PC-3 (cell line): Measurements from ENCODE around the gene HSPB7. TPM values are rescaled to one million over a fixed set of nuclear protein-coding genes. Genes with fewer than 3 reads are reported as not detected.
"Not testable (repeated sequence)": the region's sequence is repeated elsewhere in the genome, so short reads cannot be mapped to it uniquely, and the experiment has no call there.

Source experiments
- ATAC-seq: fragments of 200-7000 bp; cut with Tn5 transposase; 2 replicates; pipeline ENCODE4 v1.9.1; 2020; ENCODE audit warnings: mild to moderate bottlenecking, moderate library complexity
- BruUV-seq: library from RNA; stranded (reverse); fragments of 400-500 nt; replicated peaks from 2 replicates; lab custom pipeline; 2021; lab: Mats Ljungman, UMichigan
- CTCF ChIA-PET: fragments of 300-600 bp; sonication (Branson Sonifier 250); formaldehyde crosslinking; loops from one replicate; lab custom pipeline; 2022; ENCODE audit warnings: antibody characterized with exemption; lab: Charles Lee
- POLR2A ChIA-PET: fragments of 300-600 bp; sonication (Branson Sonifier 250); formaldehyde crosslinking; loops from one replicate; lab custom pipeline; 2022; ENCODE audit warnings: antibody characterized with exemption; ENCODE audit not compliant: unreplicated experiment; lab: Charles Lee
- DNase-seq: peaks from one replicate; pipeline ENCODE4 v3.0.0-alpha.2; 2015
- H2AFZ ChIP-seq: fragments of 300-600 bp; sonication (generic); 2 replicates; pipeline ENCODE4 v1.6.0; 2016; ENCODE audit warnings: antibody characterized with exemption, low read length
- H3F3A ChIP-seq: fragments of 300-600 bp; sonication (generic); one replicate; pipeline ENCODE4 v1.6.0; 2017; ENCODE audit warnings: antibody characterized with exemption, low read length, control low read depth, mild to moderate bottlenecking; ENCODE audit not compliant: unreplicated experiment
- H3K27ac ChIP-seq: fragments of 300-600 bp; sonication (generic); 2 replicates; pipeline ENCODE4 v1.5.1; 2016; ENCODE audit warnings: mild to moderate bottlenecking, low read length
- H3K27me3 ChIP-seq: fragments of 300-600 bp; sonication (generic); 2 replicates; pipeline ENCODE4 v1.6.1; 2016; ENCODE audit warnings: low read length, mixed read lengths
- H3K36me3 ChIP-seq: fragments of 300-600 bp; sonication (generic); 2 replicates; pipeline ENCODE4 v1.6.1; 2016; ENCODE audit warnings: low read depth, mixed run types, low read length, mixed read lengths
- H3K4me1 ChIP-seq: fragments of 300-600 bp; sonication (generic); 2 replicates; pipeline ENCODE4 v1.5.1; 2016; ENCODE audit warnings: low read length; ENCODE audit not compliant: insufficient read depth
- H3K4me2 ChIP-seq: fragments of 300-600 bp; sonication (generic); 2 replicates; pipeline ENCODE4 v1.6.0; 2016; ENCODE audit warnings: low read length
- H3K4me3 ChIP-seq: fragments of 300-600 bp; sonication (generic); 2 replicates; pipeline ENCODE4 v1.5.1; 2016; ENCODE audit warnings: mild to moderate bottlenecking, low read length, mixed read lengths
- H3K79me2 ChIP-seq: fragments of 300-600 bp; sonication (generic); 2 replicates; pipeline ENCODE4 v1.6.1; 2017; ENCODE audit warnings: low read length, mixed read lengths
- H3K9ac ChIP-seq: fragments of 300-600 bp; sonication (generic); 2 replicates; pipeline ENCODE4 v1.6.0; 2016; ENCODE audit warnings: mild to moderate bottlenecking, low read length
- H3K9me2 ChIP-seq: fragments of 300-600 bp; sonication (generic); replicated peaks from 2 replicates; pipeline ENCODE4 v1.6.1; 2016; ENCODE audit warnings: mixed run types, low read length, mixed read lengths
- H3K9me3 ChIP-seq: fragments of 300-600 bp; sonication (generic); 2 replicates; pipeline ENCODE4 v1.6.1; 2016; ENCODE audit warnings: low read length, mixed read lengths
- H4K20me1 ChIP-seq: fragments of 300-600 bp; sonication (generic); 2 replicates; pipeline ENCODE4 v1.6.1; 2016; ENCODE audit warnings: low read length, mixed read lengths
- EZH2 ChIP-seq: fragments of 300-600 bp; sonication (generic); IDR thresholded peaks from one replicate; pipeline ENCODE4 v1.6.1; 2017; ENCODE audit warnings: antibody characterized with exemption, mild to moderate bottlenecking, low read length; ENCODE audit not compliant: unreplicated experiment
- intact Hi-C: fragments of 100-400 bp; cut with micrococcal nuclease; formaldehyde crosslinking; loops from 2 replicates; pipeline ENCODE4 v1.9.0; 2023
- total RNA-seq: library from RNA; depleted of rRNA; stranded (reverse); fragments of >200 nt; gene quantifications from 2 replicates; pipeline ENCODE4 v1.2.3, GENCODE V29; 2014

The HSPB7 gene
- total RNA-seq, 1 experiment from 2014 or later, result not detected

DNA sequence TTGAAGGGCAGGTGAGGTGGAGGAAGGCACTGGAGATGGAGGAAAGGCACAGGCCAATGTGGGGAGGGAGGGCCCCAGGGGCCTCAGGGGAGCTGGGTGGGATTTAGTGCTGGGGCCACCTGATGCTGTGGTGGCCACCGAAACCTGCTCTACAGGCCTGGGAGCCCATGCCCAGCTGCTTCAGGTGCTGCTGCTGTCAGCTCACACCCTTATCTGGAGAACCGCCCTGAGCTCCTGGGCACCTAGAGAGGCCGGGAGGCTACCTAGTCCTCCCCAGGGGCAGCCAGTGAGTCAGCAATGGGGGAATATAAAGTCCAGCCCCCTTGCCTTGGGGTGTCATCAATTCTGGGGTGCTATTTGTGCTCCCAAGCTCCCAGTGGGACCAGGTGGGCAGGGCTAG is 43.4 kb upstream of the HSPB7 start:
- no peaks in the 10 kb centered on the region for H3K79me2 ChIP-seq
- H3K4me1 ChIP-seq, result no peaks in the 10 kb centered on the region
- H3K27me3 ChIP-seq, result no peaks in the 10 kb centered on the region
- TF ChIP-seq EZH2, result no peak
- no peaks in the 10 kb centered on the region for H3K9me3 ChIP-seq
- CTCF ChIA-PET, result no interaction called here
- no peaks in the 10 kb centered on the region for H3F3A ChIP-seq
- BruUV-seq, result no TSS peak
- no peak overlapping the region for H3K27ac ChIP-seq
- H3K9ac ChIP-seq, result no peak overlapping the region
- no peaks in the 10 kb centered on the region for H4K20me1 ChIP-seq
- H3K4me2 ChIP-seq, result no peak overlapping the region
- intact Hi-C loops, result no loop called here
- no peak overlapping the region for H2AFZ ChIP-seq
- H3K36me3 ChIP-seq, result no peaks in the 10 kb centered on the region
- DNase-seq, result no peak
- no peaks in the 10 kb centered on the region for H3K9me2 ChIP-seq
- H3K4me3 ChIP-seq, result no peak overlapping the region
- POLR2A ChIA-PET, result no interaction called here
- ATAC-seq, result no peak

DNA sequence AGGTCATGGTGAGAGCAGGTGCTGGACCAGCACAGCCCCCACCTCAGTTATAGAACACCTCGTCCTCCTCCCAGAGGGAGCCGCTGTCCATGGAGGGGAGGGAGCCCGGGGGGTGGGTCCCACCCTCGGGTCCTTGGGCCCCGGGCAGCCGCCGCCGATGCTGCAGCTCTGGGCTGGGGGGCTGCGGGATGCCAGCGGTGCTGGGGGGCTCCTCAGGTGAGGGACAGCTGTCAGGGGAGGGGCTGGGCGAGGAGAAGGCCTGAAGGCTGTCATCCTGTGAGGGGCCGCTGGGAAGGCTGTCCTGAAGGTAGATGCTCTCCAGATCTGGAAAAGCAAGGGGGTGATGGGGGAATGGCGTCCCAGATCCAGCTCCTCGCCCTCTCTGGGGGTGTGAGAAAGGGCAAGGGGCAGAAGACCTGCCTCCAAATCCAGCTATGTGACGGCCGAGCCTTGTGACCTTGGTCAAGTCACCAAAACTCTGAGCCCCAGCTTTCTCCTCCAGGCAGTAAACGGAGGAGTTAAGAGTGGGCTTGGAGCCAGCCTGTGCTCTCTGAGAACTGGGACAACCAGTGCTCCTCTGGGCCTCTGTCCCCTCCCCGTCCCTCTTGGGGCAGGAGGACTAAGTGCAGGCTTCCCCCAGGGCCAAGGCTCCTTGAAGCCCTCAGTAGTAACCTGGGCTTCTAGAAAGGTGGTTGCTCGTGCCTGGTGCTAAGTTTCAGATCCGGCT is 40.7 kb upstream of the HSPB7 start:
- H3K27ac ChIP-seq, H3K9me3 ChIP-seq, H3K79me2 ChIP-seq, H3K36me3 ChIP-seq, POLR2A ChIA-PET, H3K4me2 ChIP-seq, H2AFZ ChIP-seq, H3K9me2 ChIP-seq, ATAC-seq, intact Hi-C loops, H3K4me3 ChIP-seq, BruUV-seq, H3K9ac ChIP-seq, H3F3A ChIP-seq, H3K27me3 ChIP-seq, H3K4me1 ChIP-seq, DNase-seq, H4K20me1 ChIP-seq: not testable (repeated sequence)
- CTCF ChIA-PET, result interaction anchor here (0.7 kb wide), 1 partner anchor 42 kb away, joined by 3 read pairs; no protein-coding TSS in a partner anchor

DNA sequence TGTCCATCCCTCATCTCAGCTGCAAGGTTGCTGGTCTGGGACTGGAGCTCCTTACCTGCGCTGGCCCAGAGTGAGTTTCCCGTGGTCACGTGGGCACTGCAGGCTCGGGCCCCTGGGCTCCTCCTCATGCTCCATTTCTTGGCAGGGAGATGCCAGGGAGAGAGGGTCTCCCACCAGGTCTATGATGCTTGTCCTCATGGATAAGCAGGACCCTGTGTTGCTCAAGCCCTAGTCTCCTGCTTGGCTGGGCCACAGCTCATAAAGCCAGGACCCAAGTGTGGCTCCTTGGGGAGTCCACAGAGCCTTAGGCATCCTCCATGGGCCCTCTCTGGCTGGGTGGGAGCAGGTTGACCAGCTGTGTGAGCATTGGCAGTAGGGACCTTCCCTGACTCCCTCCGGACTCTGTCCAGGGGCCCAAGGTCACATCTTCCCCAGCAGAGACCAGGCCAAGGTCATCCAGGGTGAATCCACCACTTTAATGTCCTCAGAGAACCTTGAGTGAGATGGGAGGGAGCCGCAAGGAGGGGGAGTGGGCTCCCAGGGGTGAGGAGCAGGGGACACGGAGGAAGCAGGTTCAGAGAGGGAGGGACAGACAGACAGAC is 39.6 kb upstream of the HSPB7 start:
- H3K9me3 ChIP-seq, POLR2A ChIA-PET, H3K36me3 ChIP-seq, H3K4me1 ChIP-seq, H3K79me2 ChIP-seq, ATAC-seq, H3K9ac ChIP-seq, H3K27me3 ChIP-seq, CTCF ChIA-PET, intact Hi-C loops, H2AFZ ChIP-seq, BruUV-seq, H3F3A ChIP-seq, DNase-seq, H3K4me2 ChIP-seq, H3K4me3 ChIP-seq, H4K20me1 ChIP-seq, H3K9me2 ChIP-seq, H3K27ac ChIP-seq: not testable (repeated sequence)

DNA sequence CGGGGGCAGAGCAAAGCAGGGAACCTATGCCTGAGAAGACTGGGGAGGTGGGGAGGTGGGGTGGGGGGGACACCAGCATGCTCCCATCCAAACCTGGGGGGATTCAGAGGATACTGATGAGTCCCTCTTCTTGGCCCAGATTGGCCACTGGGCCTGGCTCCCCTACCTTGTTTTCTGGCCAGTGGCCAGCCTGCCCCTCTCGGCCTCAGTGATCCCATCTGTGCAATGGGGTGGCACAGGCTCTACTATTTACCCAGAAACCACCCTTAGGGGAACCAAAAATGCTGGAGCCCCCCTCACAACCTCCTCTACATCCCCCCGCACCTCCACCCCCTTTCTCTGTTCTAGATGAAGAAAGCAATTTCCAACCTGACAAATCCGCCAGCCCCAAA is 38.7 kb upstream of the HSPB7 start:
- H3F3A ChIP-seq, H3K36me3 ChIP-seq, H3K9me3 ChIP-seq, H3K27ac ChIP-seq, H3K9ac ChIP-seq, H3K4me1 ChIP-seq, CTCF ChIA-PET, H3K4me3 ChIP-seq, ATAC-seq, POLR2A ChIA-PET, DNase-seq, H3K79me2 ChIP-seq, H4K20me1 ChIP-seq, H3K27me3 ChIP-seq, H3K4me2 ChIP-seq, H2AFZ ChIP-seq, H3K9me2 ChIP-seq, BruUV-seq: not testable (repeated sequence)
- intact Hi-C loops, result loop anchor here (1.0 kb wide), 1 partner anchor 47 kb away; no protein-coding TSS in a partner anchor
